KOPT-K1 (cell line): ENCODE results near the gene KSR1.

Source experiments
- H3K27ac ChIP-seq: fragments of 200-600 bp; sonication (generic); 2 replicates; pipeline ENCODE4 v1.5.1; 2016; ENCODE audit warnings: antibody characterized with exemption, mild to moderate bottlenecking, low read depth, low read length; ENCODE audit not compliant: poor library complexity, severe bottlenecking
- H3K36me3 ChIP-seq: fragments of 200-600 bp; sonication (generic); 2 replicates; pipeline ENCODE4 v1.5.1; 2017; ENCODE audit warnings: antibody characterized with exemption, mild to moderate bottlenecking, low read length, moderate library complexity; ENCODE audit not compliant: insufficient read depth
- H3K9me3 ChIP-seq: fragments of 200-600 bp; sonication (generic); 2 replicates; pipeline ENCODE4 v1.5.1; 2017; ENCODE audit warnings: antibody characterized with exemption, low read length, mild to moderate bottlenecking; ENCODE audit not compliant: insufficient read depth, poor library complexity, severe bottlenecking

Gene KSR1

DNA sequence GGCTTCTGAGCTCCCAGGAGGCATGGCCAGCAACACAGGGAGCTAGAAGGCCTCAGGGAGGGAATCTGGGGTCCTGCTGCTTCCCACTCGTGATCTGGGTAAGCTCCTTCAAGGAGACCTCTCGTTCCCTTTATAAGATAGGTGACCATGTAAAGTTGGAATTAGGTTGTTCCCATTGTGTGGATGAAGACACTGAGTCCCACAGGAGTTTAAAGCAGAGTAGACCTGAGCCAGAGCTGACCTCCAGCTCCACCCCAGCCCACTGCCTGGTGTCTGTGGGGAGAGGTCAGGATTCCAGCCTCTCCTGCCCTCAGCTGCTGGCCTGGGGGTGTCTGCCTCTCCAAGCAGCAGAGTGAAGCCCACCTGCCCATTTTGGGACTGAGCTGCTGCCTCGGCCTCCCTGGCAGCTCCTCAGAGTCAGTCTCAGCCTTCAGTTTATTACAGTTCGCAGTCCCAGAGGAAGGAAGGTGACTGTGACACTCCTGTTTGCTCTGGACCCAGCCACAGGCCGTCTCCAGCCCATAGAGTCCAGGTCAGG is 141.6 kb downstream of the KSR1 start:
- Histone ChIP-seq H3K9me3 (no peaks in the 10 kb centered on the region), H3K27ac (no peak overlapping the region), H3K36me3 (no peaks in the 10 kb centered on the region)

DNA sequence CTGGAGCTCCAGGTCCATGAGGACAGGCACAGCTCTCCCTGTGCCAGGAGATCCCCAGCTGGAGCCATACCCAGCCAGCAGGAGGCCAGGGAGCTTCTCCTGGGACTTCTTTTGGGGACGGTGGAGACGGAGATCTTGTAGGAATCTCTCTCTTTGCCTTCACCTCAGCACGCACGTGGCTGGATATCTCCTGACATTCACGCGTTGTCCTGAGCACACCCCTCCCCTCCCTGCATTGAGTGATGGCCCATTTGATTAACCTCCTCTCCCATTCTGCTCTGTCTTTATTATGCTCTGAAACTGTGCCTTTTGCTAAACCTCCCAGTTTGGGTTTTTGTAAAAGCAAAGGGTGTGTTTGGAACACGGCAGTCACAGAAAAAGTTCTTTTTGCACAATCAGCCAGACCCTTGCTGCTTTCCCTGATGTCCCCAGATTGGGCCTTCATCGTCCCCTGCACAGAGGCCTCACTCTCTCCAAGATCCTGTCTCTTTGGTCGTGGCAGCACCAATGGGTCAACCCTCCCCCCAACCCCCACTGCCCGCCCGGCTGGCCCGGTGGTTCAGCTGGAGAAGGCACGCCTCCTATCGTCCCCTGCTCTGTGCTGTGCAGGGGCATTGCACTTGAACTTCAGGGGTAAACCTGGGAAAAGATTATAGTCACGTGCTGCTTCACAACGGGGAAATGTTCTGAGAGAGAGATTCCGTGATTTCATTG is 142.2 kb downstream of the KSR1 start:
- H3K9me3 ChIP-seq: no peaks in the 10 kb centered on the region
- no peak overlapping the region for H3K27ac ChIP-seq
- H3K36me3 ChIP-seq: no peaks in the 10 kb centered on the region

DNA sequence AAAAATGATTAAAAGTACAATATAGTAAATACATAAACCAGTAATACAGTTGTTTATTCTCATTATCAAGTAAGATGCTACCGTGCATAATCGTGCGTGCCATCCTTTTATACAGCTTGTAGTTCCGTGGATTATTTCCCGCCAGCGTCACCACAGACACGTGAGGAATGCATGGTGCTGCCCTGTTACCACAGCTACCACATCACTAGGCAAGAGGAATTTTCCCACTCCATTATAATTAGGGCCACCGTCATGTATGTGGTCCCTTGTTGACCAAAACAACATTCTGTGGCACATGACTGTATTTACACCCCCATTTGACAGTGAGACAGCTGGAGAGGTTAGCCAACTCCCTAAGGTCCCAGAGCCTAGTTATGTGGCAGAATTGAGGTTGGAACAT is 144.2 kb downstream of the KSR1 start:
- H3K36me3 ChIP-seq: no peaks in the 10 kb centered on the region
- no peak overlapping the region for H3K27ac ChIP-seq
- H3K9me3 ChIP-seq: no peaks in the 10 kb centered on the region

DNA sequence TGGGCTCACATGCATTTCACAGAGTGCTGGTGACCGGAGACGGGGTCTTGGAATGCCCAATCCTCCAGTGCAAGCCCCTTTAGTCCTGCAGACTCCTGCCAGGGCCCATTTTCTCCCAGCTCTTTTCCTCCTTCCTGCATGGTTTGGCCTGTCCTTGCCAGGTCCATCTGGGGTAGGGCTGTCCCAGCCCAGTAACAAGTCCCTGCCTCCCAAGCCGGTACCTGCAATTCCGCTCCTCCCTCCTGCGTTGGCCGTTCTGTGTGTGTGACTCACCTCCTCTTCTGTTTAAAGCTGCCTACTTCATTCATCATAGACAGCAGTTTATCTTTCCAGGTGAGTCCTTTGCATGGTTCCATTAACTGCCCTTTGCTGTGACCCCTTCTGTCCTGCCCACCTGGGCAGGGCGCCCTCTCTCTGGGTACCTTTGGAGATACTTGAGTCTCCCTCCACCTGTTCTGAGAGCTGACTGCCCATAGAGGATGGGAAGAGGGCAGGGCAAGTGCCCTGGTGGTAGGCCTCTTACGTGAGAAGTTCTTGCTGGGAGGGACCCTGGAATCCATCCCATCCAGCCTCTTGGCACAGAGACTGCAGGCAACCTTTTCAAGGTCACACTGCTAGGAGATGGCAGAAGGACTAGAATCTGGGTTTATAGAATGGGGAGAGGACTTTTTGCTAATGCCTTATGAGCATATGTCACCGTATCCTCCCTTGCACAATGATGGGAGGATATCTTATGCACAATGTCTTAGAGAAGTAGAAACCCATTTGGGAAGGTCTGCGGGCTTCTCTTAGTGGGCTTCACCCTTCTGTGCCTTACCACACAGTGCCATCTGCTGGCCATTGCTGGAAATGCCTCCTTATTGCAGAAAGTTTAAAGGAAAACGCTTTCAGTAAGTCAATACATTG is 145.1 kb downstream of the KSR1 start:
- H3K27ac ChIP-seq: no peak overlapping the region
- H3K36me3 ChIP-seq: no peaks in the 10 kb centered on the region
- H3K9me3 ChIP-seq: no peaks in the 10 kb centered on the region

DNA sequence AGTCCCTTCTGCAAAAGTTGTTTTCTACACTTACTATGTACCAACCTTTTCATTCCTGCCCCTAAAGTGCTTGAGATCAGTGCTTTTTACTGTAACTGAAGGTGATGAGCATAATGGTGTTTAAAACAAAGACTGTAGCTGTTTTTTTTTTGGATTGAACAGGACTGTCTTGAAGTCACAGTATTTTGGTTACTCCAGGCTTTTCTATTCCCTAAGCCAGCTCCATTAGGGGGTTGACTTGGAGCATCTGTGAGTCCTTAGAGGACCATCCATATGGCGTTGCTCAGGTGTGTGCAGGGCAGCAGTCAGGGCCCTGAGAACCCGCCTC is 145.7 kb downstream of the KSR1 start:
- Histone ChIP-seq H3K36me3 (no peaks in the 10 kb centered on the region), H3K27ac (no peak overlapping the region), H3K9me3 (no peaks in the 10 kb centered on the region)

DNA sequence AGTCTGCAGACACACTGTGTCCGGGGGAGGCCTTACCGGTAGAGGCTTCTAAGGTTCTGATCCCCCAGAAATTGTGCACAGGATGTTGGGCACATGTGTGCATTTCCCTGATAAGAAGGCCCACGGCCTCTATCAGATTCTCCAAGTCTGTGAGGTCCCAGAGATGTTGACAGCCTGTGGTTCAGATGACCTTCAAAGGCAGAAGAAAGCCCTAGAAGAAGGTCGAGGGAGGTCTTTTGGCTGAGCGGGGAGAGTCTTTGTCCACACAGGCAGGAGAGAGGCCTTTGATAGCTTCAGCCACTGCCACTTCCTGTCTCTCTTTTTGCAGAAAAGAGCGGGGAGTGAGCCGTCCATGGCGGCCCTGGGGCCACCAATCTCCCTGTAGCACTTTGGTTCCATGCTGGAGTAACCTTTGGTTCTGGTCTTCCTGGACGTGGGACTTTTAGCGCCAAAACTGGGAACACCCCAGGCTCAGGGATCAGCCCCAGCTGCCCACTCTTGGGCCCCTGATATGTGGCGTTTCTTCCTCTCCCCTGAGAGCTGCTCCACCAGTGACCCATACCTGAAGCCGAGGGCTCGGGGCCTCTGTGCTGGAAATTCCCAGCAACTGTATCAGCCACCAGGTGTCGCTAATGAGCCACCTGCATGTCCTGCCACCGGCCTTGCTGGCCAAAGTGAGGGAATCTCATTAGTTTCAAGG is 146.6 kb downstream of the KSR1 start:
- H3K36me3 ChIP-seq: no peaks in the 10 kb centered on the region
- no peak overlapping the region for H3K27ac ChIP-seq

DNA sequence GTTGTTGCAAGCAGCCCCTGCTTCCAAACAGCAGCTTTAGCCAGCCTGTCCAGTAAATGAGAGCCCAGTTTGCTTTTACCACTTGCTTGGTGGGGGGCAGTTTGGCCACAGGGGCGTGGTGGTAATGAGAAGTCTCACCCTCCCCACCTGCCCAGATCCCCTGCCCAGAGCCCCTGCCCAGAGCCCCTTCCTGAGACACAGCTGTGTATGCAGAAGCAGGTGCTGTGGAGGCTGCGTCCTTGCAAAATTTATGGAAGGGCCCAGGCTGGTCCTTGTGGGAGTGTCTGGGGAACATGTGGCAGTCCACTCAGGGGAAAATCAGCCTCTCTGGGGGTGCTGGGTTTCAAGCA is 147.1 kb downstream of the KSR1 start:
- Histone ChIP-seq H3K36me3 (no peaks in the 10 kb centered on the region), H3K27ac (no peak overlapping the region), H3K9me3 (no peaks in the 10 kb centered on the region)

More for the DNA sequence above, 146.6 kb downstream of the KSR1 start:
- no peaks in the 10 kb centered on the region for H3K9me3 ChIP-seq

DNA sequence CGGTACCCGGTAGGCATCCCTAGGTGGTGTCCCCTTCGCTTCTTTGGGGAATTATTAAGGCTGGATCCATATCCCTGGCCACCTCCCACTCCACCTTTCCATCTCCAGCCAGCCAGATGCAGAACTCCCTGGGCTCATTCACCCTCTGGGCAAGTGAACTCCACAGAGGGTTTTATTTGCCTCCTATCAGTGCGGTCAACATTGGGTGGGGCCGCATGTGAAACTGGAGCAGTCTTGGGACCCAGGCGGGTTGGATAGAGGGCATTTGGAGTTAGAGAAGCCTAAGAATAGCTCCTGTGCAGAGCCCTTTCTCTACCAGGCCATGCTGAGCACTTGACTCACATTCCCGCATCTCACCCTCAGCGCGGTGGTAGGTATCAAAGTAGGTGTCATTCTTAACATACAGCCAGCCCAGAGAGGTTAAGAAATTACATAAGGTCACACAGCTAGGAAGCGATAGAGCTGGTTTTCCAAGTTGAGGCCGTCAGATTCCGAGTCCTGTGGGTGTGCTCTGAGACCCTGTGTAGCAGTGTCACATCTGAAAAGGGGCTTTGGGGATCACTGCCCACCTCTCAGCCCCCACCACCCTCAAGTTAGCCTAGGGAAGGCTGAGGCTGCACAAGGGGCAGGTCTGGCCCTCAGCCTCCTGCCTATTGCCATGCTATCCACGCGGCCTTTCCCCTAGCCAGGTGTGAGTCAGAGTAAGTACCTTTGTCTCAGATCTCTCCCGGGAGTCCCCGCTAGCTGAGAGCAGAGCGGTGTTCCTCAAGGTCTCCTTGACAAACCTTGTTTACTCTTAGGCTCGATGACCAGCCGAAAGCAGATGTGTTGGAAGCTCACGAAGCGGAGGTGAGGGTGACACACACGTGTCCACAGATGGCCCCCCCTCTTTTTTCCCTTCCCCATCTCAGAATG is 147.9 kb downstream of the KSR1 start:
- no peak overlapping the region for H3K27ac ChIP-seq
- no peaks in the 10 kb centered on the region for H3K9me3 ChIP-seq
- H3K36me3 ChIP-seq: no peaks in the 10 kb centered on the region

DNA sequence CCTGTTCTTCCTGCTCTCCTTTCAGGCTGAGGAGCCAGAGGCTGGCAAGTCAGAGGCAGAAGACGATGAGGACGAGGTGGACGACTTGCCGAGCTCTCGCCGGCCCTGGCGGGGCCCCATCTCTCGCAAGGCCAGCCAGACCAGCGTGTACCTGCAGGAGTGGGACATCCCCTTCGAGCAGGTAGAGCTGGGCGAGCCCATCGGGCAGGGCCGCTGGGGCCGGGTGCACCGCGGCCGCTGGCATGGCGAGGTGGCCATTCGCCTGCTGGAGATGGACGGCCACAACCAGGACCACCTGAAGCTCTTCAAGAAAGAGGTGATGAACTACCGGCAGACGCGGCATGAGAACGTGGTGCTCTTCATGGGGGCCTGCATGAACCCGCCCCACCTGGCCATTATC is 149.2 kb downstream of the KSR1 start:
- H3K27ac ChIP-seq: no peak overlapping the region
- H3K36me3 ChIP-seq: no peaks in the 10 kb centered on the region
- H3K9me3 ChIP-seq: no peaks in the 10 kb centered on the region

DNA sequence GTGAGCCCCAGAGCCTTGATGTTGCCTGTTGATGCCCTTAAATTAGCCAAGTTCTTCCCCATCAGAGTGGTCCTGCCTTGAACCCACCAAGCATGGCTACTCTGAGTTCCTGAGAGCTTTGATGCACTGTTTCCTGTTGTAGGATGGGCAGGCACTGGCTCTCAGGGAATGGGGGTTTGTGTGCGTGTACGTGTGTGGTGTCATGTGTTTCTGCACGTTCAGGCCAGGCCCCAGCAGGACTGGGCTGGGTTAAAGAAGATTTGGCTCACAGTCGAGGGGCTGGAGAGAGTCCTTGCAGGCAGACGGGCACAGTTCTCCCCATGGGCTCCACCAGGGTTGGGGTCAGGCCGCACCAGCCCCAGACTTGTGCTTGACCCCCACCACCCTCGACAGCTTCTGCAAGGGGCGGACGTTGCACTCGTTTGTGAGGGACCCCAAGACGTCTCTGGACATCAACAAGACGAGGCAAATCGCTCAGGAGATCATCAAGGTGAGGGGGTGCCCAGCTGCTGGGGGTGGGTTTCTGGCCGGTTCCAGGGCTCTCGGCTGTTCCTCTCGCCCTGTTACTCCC is 151.4 kb downstream of the KSR1 start:
- Histone ChIP-seq H3K36me3 (no peaks in the 10 kb centered on the region), H3K9me3 (no peaks in the 10 kb centered on the region), H3K27ac (no peak overlapping the region)

DNA sequence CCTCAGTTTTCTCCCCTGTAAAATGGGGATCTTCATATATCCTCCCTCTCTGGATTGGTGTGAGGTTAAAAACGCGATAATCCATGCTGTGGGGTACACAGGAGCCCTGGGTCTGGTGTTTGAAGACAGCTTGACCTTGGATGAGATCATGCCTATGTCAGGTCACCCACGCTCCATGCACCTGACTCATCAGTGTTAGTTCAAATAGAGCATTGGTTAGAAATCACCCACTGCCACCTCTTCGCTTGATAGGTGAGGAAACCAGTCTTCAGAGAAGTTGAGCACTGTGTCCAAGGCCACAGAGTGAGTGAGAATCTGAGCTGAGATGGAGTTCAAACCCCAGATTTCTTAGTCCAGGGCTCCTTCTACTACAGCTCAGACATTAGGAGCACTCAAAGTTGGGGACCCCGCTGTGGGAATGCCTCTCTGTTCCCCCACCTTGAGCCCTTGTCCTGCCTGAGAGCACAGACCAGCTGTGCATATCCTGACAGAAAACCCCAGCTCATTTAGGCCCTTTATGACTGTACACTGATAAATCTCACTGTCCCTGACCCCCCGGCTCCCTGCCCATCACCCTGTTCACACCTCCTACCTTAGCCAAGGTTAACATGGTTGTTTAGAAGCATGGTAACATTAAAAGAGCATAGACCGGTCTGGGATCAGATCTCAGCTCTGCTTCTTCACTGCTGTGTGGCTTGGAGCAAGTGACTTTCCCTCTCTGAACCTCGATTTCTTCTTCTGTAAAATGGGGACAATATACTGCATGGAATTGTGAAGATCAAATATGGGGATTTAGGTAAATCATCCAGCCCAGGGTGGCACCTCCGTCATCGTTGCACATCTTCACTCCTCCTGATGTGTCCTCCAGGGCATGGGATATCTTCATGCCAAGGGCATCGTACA is 152.3 kb downstream of the KSR1 start:
- Histone ChIP-seq H3K27ac (no peak overlapping the region), H3K9me3 (no peaks in the 10 kb centered on the region), H3K36me3 (no peaks in the 10 kb centered on the region)

DNA sequence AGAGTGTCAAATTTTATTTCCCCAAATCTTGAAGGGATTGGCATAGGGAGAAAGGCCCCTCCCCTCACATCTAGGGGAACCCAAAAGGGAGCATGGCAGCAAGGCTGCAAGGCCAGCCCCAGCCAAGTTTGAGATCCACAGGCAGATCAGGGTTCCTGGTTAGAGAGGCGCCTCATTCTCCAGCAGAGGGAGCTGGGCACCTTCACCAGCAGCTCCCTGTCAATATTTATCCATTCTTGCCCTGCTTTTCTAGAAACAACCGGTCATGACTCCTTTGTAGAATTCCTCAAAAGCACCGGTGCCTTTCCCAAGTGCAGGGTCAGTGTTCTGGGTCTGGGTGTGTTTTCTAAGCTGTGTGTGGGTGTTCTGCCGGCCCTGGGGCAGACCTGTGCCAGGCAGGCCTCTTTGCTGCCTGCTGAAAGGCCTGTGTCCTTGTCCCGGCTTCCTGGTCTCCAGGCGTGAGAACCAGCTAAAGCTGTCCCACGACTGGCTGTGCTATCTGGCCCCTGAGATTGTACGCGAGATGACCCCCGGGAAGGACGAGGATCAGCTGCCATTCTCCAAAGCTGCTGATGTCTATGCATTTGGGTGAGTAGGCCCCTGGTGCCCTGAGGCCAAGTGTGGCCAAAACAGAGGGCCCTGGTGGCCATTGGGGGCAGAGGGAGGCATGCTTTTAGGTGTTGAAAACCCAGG is 153.5 kb downstream of the KSR1 start:
- Histone ChIP-seq H3K9me3 (no peaks in the 10 kb centered on the region), H3K27ac (no peak overlapping the region), H3K36me3 (no peaks in the 10 kb centered on the region)

DNA sequence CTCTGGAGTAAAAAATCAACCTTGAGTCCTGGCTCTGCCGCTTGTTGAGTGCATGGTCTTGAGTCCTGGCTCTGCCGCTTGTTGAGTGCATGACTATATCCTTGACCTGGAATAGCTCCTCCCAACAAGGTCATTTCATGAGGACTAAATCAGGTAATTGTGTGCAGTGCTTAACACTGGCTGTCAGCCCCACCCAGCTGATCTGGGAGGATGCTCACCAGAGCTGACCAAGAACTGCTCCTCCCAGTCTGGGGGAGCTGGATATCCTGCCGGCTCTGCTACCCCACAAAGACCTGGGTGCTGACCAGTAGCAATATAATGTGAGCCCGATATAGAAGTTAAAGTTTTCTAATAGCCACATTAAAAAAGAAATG is 154.0 kb downstream of the KSR1 start:
- Histone ChIP-seq H3K9me3 (no peaks in the 10 kb centered on the region), H3K36me3 (no peaks in the 10 kb centered on the region), H3K27ac (no peak overlapping the region)
